GM18868 (cell line): ENCODE measurements around the gene HMGCS2.

Experiments
- ATAC-seq: cut with Tn5 transposase; IDR thresholded peaks from one replicate; pipeline ENCODE4 v1.9.1; 2021; ENCODE audit warnings: mild to moderate bottlenecking, moderate library complexity; ENCODE audit not compliant: unreplicated experiment

The HMGCS2 gene

GRCh38 chr1:119762953-119763352 lies 5.8 kb downstream of the HMGCS2 start:
- ATAC-seq, result no peak

GRCh38 chr1:119762409-119762808 lies 6.3 kb downstream of the HMGCS2 start:
- no peak for ATAC-seq

DNA sequence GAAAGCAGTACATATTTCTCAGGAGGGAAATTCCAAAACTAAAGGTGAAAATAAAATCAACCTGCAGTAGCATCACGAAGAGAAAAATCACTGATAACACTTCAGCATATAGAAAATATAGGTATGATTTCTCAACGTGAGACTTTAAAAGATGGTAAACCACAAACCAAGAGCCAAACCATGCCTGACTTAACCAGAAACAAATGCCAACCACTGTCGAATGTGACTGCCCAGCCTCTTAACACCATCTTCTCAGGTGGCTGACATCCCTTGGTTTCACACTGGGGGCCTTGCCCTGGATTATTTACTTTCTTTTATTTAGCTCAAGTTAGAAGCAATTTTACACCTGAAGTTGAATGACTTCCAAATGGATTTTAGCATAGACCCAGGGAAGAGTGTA lies 10.1 kb downstream of the HMGCS2 start:
- no peak for ATAC-seq

- no peak for ATAC-seq
Measured at GRCh38 chr1:119752592-119752991, 16.1 kb downstream of the HMGCS2 start.

GRCh38 chr1:119748040-119748439 lies 20.7 kb downstream of the HMGCS2 start:
- no peak for ATAC-seq

- ATAC-seq, result no peak
Measured at GRCh38 chr1:119747451-119747850, 21.3 kb downstream of the HMGCS2 start.

GRCh38 chr1:119745034-119745433 lies 23.7 kb downstream of the HMGCS2 start:
- no peak for ATAC-seq

- no peak for ATAC-seq
Measured at GRCh38 chr1:119744598-119744942, 24.1 kb downstream of the HMGCS2 start.

DNA sequence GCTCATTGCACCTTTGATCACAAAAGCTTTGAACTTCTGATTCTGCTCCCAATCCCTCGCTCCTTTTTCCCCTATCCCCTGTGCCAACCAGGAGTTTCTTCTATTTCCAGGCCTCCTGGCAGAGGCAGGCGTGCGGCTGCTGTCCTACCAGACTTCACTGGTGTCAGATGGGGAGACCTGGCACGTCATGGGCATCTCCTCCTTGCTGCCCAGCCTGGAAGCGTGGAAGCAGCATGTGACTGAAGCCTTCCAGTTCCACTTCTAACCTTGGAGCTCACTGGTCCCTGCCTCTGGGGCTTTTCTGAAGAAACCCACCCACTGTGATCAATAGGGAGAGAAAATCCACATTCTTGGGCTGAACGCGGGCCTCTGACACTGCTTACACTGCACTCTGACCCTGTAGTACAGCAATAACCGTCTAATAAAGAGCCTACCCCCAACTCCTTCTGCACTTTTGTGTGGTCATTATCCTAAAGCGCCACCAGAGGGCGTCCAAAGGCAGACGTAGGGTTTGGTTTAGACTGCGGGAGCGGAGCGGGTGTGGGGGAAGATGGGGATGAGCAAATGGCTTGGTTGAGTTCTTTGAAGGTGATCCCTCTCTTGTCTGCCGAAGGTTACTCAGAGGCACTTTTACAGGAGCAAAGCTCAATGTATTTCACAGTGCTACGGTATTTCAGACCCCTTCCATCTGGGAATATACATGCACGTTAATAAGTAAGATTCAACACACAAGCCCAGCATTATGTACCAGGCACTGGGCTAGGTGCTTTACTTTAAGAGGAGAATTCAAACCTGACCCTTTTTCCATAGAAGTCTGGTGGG lies 24.7 kb downstream of the HMGCS2 start:
- peak; percentile 84 for ATAC-seq

DNA sequence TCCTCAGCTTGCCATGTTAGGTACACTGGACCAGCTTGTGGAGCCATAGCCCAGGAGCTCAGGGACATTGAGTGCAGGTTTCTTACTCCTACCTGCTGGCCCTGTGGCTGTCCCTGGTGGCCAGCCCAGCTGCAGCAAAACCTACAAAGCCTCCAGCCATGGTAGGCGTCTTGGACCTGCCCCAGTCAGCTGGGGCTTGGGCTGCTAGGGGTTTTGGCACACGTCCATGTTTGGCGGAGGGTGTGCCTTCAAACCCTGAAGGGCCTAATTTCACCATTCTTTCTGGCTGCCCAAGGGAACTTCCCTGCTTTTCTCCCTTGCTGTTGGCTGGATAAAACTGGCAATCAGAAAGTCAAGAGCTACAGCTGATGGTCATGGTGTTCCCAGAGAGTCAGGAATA lies 25.4 kb downstream of the HMGCS2 start:
- no peak for ATAC-seq

DNA sequence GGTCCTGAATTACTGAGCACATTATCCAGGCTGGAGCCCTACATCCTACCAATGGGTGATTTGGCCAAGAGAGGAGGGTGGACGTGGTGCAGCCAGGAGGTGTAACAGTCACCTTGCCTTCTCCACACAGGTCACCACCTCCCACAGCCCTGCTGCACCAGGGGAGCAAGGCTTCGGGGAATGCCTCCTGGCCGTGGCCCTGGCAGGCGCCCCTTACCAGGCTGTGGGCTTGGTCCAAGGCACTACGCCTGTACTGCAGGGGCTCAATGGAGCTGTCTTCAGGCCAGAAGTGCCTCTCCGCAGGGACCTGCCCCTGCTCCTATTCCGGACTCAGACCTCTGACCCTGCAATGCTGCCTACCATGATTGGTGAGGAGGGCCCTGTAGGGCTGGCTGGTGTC lies 26.0 kb downstream of the HMGCS2 start:
- no peak for ATAC-seq

DNA sequence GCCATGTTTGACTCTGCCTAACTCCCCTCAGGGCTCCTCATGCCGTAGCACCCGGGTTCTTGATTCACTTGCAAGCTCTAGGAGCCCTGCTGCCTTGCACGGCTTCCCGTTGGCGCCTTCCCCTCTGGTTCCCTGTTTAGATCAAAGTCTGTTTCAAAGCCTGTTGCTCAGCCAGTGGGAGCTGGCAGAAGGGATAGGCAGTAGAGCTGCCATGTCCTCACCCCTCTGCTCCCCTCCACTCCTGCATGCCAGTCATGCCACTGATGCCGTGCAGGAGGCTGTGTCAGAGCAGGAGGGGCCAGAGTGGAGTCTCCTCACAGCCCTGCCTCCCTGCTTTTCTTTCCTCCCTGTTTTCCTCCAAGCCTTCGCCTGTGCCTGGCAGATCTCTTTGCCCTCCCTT lies 26.5 kb downstream of the HMGCS2 start:
- ATAC-seq, result no peak

DNA sequence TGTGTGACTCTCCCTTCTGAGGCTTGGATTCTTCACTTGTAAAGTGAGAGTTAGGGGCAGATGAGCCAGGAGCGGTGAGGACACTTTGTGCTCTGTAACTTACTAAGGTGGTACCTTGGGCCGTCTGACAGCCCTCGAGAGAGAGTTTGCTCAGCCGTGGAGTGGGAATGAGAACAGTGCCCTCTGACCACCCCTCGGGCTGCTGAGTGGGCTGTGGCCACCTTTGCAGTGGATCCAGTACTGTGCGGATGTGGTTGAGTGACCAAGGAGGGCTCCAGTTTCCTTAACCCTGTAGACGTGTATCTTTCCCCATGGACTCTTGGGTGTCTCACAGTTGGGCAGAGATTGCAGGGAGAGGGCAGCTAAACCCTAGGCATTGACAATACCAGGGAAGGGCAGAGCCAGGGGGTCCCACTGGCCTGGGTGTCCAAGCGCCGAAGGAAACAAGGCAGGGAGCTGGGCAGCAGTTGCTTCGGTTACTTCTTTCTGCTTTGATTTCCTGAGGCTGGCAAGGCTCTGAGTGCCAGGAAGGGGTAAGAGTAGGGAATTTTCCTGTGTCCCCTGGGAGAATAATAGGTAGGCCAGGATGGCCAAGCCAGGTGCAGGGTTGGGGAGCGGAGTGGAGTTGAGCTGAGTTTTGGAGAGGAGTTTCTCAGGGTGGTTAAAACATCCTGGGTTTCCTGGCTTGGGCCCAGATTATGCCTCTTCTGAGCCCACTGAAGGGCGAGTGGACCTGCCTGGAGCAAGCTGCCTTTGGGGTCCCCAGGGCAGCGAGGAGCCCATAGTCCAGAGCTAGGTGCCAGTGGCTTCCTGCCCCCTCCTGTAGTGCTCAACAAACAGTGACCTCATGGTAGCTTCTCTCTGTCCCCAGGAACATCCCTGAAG lies 27.6 kb downstream of the HMGCS2 start:
- no peak for ATAC-seq

GRCh38 chr1:119740261-119740660 lies 28.4 kb downstream of the HMGCS2 start:
- no peak for ATAC-seq

DNA sequence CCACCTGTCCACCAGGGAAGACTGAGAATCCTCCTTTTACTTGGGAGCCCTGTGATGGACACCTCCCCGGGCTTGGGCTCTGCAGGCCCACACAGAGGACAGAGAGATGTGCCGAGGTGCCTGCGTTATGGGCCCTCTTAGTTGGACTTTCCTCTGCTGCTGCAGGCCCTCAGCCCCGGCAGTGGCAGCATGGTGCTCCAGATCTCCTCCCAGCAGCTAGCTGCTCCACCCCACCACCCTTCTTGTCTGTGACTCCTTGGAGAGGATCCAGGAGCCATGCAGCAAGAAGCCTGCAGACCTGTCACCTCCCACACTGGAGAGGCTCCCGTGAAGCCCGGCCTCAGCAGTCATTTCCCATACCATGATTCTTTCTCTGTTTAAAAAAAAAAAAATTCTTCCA lies 29.6 kb downstream of the HMGCS2 start:
- no peak for ATAC-seq

DNA sequence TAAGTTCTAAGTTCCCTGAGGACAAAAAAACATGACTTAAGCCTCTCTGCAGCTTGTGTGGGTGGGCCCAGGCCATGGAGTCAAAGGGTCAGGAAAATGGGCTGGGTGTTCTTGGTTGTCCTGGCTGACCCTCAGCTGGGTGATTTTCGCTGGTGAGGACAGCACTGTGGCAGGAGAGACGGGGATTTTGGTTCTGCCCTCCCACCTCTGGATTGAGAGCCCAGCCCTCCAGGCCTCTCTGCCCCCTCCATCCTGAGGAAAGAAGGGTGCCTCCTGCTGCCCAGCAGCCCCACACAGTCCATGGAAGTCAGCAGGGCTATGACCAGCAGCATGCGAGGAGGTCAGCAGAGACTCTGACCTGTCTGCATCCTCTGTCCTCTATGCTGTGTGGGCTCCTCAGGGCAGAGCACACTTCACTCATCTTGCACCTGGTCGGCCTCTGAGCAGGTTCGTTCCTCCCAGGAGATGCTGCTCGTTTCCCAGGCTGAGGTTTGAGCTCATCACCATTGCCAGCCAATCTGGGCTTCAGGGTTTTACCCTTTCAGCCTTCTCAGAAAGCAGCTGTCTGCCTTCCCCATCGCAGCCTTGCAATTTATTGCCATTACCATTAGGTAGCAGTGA lies 30.5 kb downstream of the HMGCS2 start:
- ATAC-seq, result no peak

DNA sequence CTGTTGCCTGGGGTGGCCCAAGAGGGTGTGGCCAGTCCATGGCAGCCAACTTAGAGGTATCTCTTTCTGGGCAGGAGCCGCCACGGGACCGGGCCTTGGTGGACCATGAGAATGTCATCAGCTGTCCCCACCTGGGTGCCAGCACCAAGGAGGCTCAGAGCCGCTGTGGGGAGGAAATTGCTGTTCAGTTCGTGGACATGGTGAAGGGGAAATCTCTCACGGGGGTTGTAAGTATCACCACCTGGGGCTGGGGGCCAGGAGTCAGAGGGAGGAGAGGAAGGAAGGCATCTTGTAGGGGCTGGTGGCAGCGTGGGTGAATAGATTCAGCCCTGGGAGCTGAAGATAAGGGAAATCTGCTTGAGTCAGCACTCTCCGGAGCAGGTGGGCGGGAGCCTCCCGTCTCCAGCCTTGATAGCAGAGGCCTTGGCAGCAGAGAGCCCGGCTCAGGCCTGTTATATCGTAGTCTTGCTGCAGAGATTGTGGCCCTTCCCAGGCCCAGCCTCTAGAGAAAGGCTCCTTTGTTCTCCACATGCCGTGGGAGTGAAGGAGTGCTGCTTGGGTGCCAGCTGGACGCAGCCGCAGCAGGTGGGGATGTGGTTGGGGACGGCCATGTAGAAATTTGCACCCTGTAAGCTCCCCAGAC lies 31.5 kb downstream of the HMGCS2 start:
- ATAC-seq, result no peak

- ATAC-seq, result no peak
Measured at GRCh38 chr1:119736649-119737039, 32.1 kb downstream of the HMGCS2 start.

- ATAC-seq, result no peak
Measured at GRCh38 chr1:119735217-119735616, 33.5 kb downstream of the HMGCS2 start.

- ATAC-seq, result no peak
Measured at GRCh38 chr1:119733754-119734153, 35.0 kb downstream of the HMGCS2 start.

DNA sequence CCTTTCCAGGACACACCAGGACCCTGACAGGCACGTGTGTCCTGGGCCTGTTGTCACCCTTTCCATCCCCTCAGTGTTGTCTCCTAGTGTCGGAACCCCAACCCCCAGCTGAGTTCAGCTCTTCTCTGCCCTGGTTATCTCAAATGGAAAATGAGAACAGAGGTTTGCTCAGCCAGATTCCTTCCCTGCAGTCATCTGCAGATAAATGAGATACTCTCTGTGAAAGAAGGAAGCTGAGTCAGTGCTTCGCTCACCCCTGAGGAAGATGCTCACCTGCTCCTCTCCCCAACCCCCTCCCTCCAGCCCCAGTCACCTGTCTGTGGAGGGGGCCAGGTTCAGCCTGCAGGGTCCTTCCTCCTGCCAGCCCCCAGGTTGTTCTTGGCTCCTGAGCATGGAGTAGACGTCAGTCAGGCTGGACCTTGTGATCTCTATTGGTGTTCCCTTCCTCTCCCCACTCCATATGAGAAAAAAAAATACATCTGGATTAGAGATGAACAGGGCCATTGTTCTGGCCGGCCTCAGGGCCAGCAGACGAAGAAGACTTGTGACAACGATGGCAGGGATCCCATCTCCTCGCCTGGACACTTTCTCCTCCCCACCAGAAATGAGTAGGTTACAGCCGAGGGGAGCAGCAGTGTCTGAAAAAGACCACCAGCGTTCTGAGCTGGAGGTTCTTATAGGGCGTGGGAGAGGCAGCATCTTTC lies 36.1 kb downstream of the HMGCS2 start:
- no peak for ATAC-seq
